SK-N-MC (cell line): ENCODE results near the gene KIF12.

Source experiments
- EZH2 ChIP-seq: fragments of 200-600 bp; sonication (generic); IDR thresholded peaks from one replicate; pipeline ENCODE4 v1.6.1; 2017; ENCODE audit warnings: antibody characterized with exemption
- FOXP2 ChIP-seq: optimal IDR thresholded peaks from 2 replicates; pipeline ENCODE3; 2011; ENCODE audit warnings: mild to moderate bottlenecking, moderate library complexity; ENCODE audit not compliant: insufficient read depth; ENCODE audit errors: extremely low read length, control extremely low read depth
- POLR2AphosphoS5 ChIP-seq: IDR thresholded peaks from 2 replicates; pipeline ENCODE4 v1.6.1; 2012; ENCODE audit warnings: mild to moderate bottlenecking, low read depth, low read length, borderline replicate concordance

- TF ChIP-seq EZH2 = no peak
- TF ChIP-seq POLR2AphosphoS5 = no peak
- no peak for TF ChIP-seq FOXP2
Measured at GRCh38 chr9:114046237-114046755, 52.8 kb downstream of the KIF12 start.
